Activated T-cell treated with anti-CD3 and anti-CD28 coated beads, Interleukin-2, amount 50 U/mL, for 72 hours (primary cell): ENCODE measurements around the gene TMEM175. TPM values are rescaled to one million over a fixed set of nuclear protein-coding genes. Genes with fewer than 3 reads are reported as not detected.
A peak's percentile ranks its signal among the peaks of the same experiment; 100 is the strongest.

Experiments
- ATAC-seq, 2 donors: fragments of 150-1000 bp; cut with Tn5 transposase; replicated peaks in 1 of 2; 2 replicates each; pipeline ENCODE4 v1.10.0; 2021; ENCODE audit warnings: moderate library complexity in 2 of 2, mild to moderate bottlenecking in 1 of 2
- DNase-seq, 2 donors: peaks; one replicate each; pipeline ENCODE4 v3.0.0; 2021 to 2022; ENCODE audit warnings: mixed read lengths in 1 of 2
- H3K27ac Mint-ChIP-seq: one replicate; pipeline ENCODE4 v1.8.0; 2022; ENCODE audit warnings: mild to moderate bottlenecking, moderate library complexity, mixed read lengths
- H3K27me3 Mint-ChIP-seq: one replicate; pipeline ENCODE4 v1.8.0; 2022; ENCODE audit warnings: low read depth, mixed read lengths
- H3K36me3 Mint-ChIP-seq, 2 donors: one replicate each; pipeline ENCODE4 v1.8.0; 2022; ENCODE audit warnings: mixed read lengths in 2 of 2, mild to moderate bottlenecking in 1 of 2; ENCODE audit not compliant: insufficient read depth in 2 of 2
- H3K4me1 Mint-ChIP-seq: one replicate; pipeline ENCODE4 v1.8.0; 2022; ENCODE audit warnings: low read depth, mixed read lengths
- H3K4me3 Mint-ChIP-seq, 2 donors: one replicate each; pipeline ENCODE4 v1.8.0; 2022; ENCODE audit warnings: mild to moderate bottlenecking in 2 of 2, mixed read lengths in 2 of 2, moderate library complexity in 2 of 2
- H3K9me3 Mint-ChIP-seq, 2 donors: one replicate each; pipeline ENCODE4 v1.8.0; 2022; ENCODE audit warnings: mixed read lengths in 2 of 2
- total RNA-seq, 2 donors: library from RNA; stranded (reverse); gene quantifications; one replicate each; pipeline ENCODE4 v1.2.3, GENCODE V29; 2022

The TMEM175 gene
- total RNA-seq, 2 donors from 2014 or later = 21.0 to 22.0 TPM

DNA sequence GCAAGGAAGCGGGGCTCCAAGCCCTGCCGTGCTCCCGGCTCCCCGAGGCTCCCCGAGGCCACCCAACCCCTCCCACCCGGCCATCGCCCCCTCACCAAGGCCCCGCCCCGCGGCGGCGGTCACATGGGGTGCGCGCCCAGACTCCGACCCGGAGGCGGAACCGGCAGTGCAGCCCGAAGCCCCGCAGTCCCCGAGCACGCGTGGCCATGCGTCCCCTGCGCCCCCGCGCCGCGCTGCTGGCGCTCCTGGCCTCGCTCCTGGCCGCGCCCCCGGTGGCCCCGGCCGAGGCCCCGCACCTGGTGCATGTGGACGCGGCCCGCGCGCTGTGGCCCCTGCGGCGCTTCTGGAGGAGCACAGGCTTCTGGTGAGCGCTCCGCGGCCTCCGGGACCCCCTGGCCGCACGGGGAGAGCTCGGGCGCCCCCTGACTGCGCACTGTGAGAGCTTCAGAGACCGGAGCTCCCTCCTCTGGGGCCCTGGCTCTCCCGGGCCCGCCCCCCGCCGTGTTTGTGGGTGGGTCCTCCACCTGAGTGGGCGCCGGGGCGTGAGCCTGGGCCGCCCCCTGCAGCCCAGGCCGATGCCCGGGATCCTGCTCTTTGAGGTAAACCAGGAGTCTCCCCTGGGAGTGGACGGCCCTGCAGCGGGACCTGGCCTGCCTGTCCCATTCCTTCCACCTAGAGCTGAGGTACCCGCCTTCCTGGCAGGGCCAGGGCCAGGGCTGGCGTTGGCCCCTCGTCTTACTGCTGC is 54.8 kb downstream of the TMEM175 start, which contains the start of gene IDUA:
Gene IDUA (plus strand): TSS at position 166 of the 745 bp plus-strand sequence. CDS start 41 bp downstream, at position 207.
- DNase-seq (peak; percentile 88 to 90), ATAC-seq (peak; percentile 89 to 90)
- no peaks in the 10 kb centered on the region for H3K9me3 Mint-ChIP-seq
- H3K4me1 Mint-ChIP-seq = peaks cover 29% of the 10 kb centered on the region
- no peaks in the 10 kb centered on the region for H3K36me3 Mint-ChIP-seq
- H3K27me3 Mint-ChIP-seq = no peaks in the 10 kb centered on the region
- H3K4me3 Mint-ChIP-seq = peak within 1 kb of the TSS; percentile 89 to 96
- H3K27ac Mint-ChIP-seq = peak within 1 kb of the TSS; percentile 83

DNA sequence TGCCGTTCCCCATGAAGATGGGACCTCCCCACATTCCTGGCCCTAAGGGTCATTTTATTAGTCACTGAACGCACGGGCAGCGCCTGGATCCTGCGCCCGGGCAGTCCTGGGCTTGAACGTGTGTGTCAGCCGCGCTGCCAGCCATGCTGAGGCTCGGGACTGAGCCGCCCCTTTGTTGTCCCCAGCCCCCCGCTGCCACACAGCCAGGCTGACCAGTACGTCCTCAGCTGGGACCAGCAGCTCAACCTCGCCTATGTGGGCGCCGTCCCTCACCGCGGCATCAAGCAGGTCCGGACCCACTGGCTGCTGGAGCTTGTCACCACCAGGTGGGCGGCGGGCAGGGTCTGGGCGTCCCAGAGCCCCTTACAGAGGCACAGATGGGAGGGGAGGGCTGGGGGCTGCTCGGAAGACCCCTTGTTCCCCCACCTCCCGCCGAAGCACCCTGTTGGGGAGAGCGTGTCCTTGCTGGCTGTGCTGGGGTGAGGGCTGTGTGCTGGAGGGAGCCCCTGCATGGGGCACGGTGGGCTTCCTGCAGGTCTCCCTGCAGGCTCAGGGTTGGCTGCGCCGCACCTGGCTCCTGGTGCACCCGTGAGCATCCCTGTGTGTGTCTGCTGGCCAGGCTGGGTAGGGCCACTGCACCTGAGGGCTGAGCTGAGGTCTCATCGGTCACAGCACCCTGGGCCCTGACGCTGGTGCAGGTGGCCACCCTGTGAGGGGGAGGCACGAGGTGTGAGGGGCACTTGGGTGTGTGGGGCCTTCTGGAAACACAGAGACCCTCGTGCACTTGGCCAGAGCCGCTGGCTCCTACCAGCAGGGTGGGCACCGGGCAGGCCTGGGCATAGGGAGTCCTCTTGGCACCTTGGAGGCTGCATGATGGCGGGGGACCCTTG is 55.6 kb downstream of the TMEM175 start:
- Mint-ChIP-seq H3K4me1 (peaks cover 29% of the 10 kb centered on the region), H3K36me3 (no peaks in the 10 kb centered on the region), H3K27me3 (no peaks in the 10 kb centered on the region), H3K9me3 (no peaks in the 10 kb centered on the region), H3K27ac (no peak overlapping the region), H3K4me3 (peak overlapping the region; percentile 89 to 90)
- no peak for ATAC-seq
- no peak for DNase-seq

- ATAC-seq (no peak), DNase-seq (no peak)
- Mint-ChIP-seq H3K27ac (no peak overlapping the region), H3K4me1 (peaks cover 29% of the 10 kb centered on the region), H3K9me3 (no peaks in the 10 kb centered on the region), H3K4me3 (no peak overlapping the region), H3K36me3 (no peaks in the 10 kb centered on the region), H3K27me3 (no peaks in the 10 kb centered on the region)
These were observed 56.8 kb downstream of the TMEM175 start for GRCh38 chr4:988726-989721.

DNA sequence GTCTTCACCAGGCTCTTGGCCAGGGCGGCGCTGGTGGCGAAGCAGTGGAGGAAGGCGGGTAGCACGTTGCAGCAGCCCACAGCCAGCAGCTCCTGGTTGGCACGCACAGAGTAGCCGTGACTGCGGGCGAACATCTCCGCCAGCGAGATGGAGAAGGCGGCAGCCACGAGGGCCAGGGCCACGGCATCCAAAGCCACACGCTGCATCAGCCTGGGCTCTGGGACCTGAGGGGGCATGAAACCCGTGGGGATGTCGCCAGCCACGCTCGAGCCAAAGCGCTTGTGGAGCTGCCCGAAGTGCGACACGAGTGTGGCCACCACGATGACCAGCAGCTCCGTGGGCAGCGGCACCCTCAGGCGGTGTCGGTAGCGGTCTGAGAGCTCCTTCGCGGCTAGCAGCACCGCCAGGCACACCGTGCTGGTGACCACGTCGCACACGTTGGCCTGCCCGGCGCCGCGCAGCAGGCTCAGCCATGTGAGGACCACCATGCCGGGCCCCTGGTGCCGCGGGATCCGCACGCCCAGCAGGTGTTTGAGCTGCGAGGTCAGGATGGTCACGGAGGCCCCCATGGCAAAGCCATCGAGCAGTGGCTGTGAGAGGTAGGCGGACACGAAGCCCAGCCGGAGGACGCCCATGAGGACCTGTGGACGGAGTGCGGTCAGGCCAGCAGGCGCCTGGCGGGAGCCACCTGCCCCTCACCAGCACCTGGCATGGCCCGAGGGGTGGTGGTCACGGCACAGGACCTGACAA is 57.6 kb downstream of the TMEM175 start:
- ATAC-seq (no peak), DNase-seq (no peak)
- Mint-ChIP-seq H3K36me3 (no peaks in the 10 kb centered on the region), H3K9me3 (no peaks in the 10 kb centered on the region), H3K27ac (no peak overlapping the region), H3K27me3 (no peaks in the 10 kb centered on the region), H3K4me3 (no peak overlapping the region), H3K4me1 (peaks cover 21% of the 10 kb centered on the region)

DNA sequence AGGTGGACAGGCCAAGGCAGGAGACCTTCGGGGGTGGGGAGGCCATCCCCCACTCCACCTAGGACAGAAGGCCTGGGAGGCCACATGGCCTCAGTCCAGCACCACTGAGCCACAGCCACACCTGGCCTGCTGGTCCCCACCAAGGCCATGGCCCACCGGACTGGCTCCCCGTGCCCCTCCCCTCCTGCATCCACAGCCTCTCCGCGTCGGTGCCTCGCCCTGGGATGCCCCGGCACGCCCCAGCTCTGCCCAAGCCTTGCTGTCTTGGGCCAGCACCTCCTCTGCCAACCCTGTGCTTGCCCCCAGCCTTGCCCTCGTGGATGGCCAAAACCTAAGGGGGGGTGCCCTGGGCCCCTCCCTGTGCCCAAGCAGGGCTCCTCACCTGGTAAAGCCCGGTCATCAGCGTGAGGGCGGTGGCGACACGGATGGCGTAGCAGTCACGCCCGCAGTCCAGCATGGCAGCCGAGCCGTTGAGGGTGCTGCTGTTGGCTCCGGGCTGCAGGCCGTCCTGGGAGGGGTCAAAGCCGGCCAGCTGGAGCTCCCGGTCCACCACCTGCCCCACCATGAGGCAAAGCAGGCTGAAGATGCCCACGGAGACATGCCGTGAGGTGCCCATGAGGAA is 58.6 kb downstream of the TMEM175 start:
- no peak for DNase-seq
- Mint-ChIP-seq H3K9me3 (no peaks in the 10 kb centered on the region), H3K27ac (no peak overlapping the region), H3K36me3 (no peaks in the 10 kb centered on the region), H3K27me3 (no peaks in the 10 kb centered on the region), H3K4me3 (no peak overlapping the region), H3K4me1 (peaks cover 13% of the 10 kb centered on the region)
- no peak for ATAC-seq

GRCh38 chr4:991451-992296 is 59.4 kb downstream of the TMEM175 start:
- Mint-ChIP-seq H3K9me3 (no peaks in the 10 kb centered on the region), H3K4me3 (no peak overlapping the region), H3K36me3 (no peaks in the 10 kb centered on the region), H3K4me1 (peaks cover 5% of the 10 kb centered on the region), H3K27me3 (peaks cover under 1% of the 10 kb centered on the region), H3K27ac (no peak overlapping the region)
- ATAC-seq (no peak), DNase-seq (no peak)

DNA sequence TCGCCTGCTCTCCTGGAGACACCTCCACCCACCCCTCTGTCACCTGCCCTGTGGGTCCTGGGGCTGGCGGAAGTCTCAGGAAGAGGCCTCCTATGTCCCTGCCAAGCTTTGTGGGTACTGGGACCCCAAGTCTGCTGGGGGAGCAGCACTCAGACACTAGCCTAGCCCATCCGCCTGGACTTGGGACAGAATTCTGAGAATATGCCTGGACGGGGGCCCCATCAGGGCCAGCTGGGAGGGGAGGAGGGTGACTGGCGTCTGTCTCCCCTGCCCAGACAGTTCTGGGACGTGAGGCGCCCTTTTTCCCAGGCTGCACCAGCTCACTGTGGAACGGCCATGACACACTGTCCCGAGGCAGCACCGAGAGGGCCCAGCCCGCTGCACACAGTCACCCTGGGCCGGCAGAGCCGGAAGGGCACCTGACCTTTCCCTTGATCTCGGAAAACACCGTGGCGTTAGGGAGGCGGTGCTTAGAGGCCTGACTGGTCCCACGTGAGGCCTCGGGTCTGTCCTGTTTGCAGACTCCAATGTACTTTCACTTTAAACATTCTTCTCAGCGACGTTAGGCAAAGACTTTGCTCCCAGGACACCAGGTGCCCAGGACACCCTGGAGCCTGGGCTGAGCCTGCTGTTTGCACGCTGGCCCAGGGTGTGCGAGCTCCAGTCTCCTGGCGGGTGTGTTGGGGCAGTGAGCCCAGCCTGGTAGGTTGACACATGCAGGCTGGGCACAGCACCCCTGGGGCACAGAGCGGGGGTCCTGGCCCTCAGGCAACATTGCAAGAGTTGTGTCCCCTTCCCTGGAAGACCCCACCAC is 60.2 kb downstream of the TMEM175 start:
- H3K9me3 Mint-ChIP-seq = no peaks in the 10 kb centered on the region
- DNase-seq (no peak), ATAC-seq (no peak)
- H3K27ac Mint-ChIP-seq = no peak overlapping the region
- H3K4me3 Mint-ChIP-seq = no peak overlapping the region
- peaks cover 2% of the 10 kb centered on the region for H3K4me1 Mint-ChIP-seq
- H3K36me3 Mint-ChIP-seq = no peaks in the 10 kb centered on the region
- H3K27me3 Mint-ChIP-seq = peaks cover 5% of the 10 kb centered on the region

DNA sequence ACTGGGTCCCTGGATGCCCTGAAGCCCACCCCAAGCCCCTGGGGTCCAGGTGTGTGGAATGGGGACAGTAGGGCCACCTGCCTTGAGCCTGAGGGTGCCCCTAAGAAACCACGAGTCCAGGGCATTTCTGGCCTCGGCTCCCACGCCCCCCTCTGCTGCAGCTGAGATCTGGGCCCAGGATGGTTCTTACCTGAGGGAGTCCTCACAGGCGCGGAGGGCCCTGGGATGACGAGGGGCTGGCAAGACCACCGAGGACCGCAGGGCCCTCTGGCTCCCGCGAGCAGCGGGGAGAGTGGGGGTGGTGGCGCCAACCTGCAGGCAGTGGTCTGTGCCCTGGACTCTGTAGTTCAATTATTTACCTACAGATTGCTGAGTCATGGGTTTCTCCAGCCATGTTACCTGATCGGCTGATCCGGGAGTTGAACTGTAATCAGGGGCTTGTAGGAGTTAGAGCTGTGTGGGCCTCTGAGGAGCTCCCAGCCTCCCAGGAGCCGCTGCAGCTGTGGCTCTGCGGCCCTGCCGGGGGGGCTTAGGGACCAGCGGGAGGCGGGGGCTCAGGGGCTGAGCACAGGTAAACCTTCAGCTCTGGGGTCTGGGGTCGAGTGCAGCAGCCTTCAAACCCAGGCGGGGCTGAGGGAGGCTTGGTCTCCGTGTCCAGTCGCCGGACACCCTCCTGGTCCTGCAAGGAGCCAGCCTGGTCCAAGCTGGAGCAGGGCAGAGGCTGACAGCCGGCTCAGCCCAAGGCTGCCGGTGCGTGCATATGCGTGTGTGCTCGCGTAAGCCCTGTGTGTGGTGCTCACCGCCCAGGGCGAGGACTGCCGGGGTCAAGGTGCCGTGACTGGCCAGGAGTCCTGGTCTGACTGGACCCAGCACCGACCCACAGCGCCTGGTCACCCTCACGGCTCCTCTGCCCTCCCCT is 61.1 kb downstream of the TMEM175 start, which contains the start of gene SLC26A1:
Gene SLC26A1 (minus strand): TSS at position 294 of the 919 bp plus-strand sequence. CDS start 1,701 bp downstream, outside the sequence.
- no peaks in the 10 kb centered on the region for H3K9me3 Mint-ChIP-seq
- peaks cover 12% of the 10 kb centered on the region for H3K27me3 Mint-ChIP-seq
- H3K27ac Mint-ChIP-seq = no peak within 1 kb of the TSS
- DNase-seq = no peak
- no peak within 1 kb of the TSS for H3K4me3 Mint-ChIP-seq
- no peaks in the 10 kb centered on the region for H3K4me1 Mint-ChIP-seq
- H3K36me3 Mint-ChIP-seq = no peaks in the 10 kb centered on the region
- ATAC-seq = no peak

- Mint-ChIP-seq H3K4me3 (no peak overlapping the region), H3K4me1 (no peaks in the 10 kb centered on the region), H3K9me3 (no peaks in the 10 kb centered on the region), H3K27ac (no peak overlapping the region), H3K36me3 (no peaks in the 10 kb centered on the region), H3K27me3 (peaks cover 24% of the 10 kb centered on the region)
- DNase-seq = no peak
- no peak for ATAC-seq
These were observed 63.2 kb downstream of the TMEM175 start for GRCh38 chr4:995311-996026.
